ENCODE results near the gene CAMTA1. TPM values are rescaled to one million over a fixed set of nuclear protein-coding genes. Genes with fewer than 3 reads are reported as not detected.

Gene CAMTA1
- total and polyA plus RNA-seq, 2 experiments from 2014 or later, result 89.0 to 145 TPM

DNA sequence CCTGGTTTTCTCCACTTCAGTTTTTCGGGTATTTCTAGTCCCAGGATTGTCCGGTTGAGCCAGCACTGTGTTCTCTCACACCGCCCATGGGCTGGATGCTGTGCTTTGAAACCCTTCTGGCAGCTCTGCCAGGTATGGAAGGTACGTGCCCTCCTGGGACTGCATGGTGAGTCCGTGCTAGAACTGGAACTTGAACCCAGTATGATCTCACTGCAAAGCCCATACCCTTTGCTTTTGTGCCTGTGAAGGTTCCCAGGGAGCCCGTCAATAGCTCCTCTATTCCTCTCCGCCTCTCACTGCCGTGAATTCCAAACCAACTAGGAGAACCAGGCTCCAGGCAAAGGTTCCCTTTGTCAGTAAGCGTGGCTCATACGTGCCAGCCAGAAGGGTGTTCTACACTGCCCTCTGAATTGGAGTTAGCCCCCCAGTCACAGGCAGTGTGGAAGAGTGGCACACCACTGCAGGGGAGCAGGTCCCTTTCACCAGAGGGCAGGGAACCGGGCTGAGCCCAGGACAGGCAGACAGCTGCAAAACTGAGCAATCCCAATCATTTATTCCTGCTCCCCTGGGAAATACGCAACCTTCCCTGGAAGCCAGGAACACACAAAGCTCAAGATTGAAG lies 310.2 kb downstream of the CAMTA1 start:
- Histone ChIP-seq H3K4me3 (no peak overlapping the region), H3K27ac (no peak overlapping the region), H4K20me1 (ENCODE audit: insufficient read depth, poor library complexity, severe bottlenecking) (no peaks in the 10 kb centered on the region), H3K27me3 (peaks cover 27% of the 10 kb centered on the region), H3K9me3 (ENCODE audit: low read depth) (no peaks in the 10 kb centered on the region), H2AFZ (no peak overlapping the region), H3K4me2 (no peak overlapping the region), H3K79me2 (no peaks in the 10 kb centered on the region), H3K36me3 (replicated peaks; ENCODE audit: insufficient read depth, low read depth) (no peaks in the 10 kb centered on the region), H3K9me2 (replicated peaks; ENCODE audit: insufficient read depth) (no peaks in the 10 kb centered on the region), H3K4me1 (ENCODE audit: insufficient read depth) (no peaks in the 10 kb centered on the region)
- TF ChIP-seq EZH2 (IDR thresholded peaks at IDR 0.05; ENCODE audit: borderline replicate concordance) (no peak), EZH2phosphoT487 (IDR thresholded peaks at IDR 0.05; ENCODE audit: low read depth, severe bottlenecking, unreplicated experiment) (no peak)
- TF ChIP-seq, protein P1, sequence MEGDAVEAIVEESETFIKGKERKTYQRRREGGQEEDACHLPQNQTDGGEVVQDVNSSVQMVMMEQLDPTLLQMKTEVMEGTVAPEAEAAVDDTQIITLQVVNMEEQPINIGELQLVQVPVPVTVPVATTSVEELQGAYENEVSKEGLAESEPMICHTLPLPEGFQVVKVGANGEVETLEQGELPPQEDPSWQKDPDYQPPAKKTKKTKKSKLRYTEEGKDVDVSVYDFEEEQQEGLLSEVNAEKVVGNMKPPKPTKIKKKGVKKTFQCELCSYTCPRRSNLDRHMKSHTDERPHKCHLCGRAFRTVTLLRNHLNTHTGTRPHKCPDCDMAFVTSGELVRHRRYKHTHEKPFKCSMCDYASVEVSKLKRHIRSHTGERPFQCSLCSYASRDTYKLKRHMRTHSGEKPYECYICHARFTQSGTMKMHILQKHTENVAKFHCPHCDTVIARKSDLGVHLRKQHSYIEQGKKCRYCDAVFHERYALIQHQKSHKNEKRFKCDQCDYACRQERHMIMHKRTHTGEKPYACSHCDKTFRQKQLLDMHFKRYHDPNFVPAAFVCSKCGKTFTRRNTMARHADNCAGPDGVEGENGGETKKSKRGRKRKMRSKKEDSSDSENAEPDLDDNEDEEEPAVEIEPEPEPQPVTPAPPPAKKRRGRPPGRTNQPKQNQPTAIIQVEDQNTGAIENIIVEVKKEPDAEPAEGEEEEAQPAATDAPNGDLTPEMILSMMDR (IDR thresholded peaks at IDR 0.05; ENCODE audit: poor library complexity), result no peak
- WGBS (ENCODE audit: low lambda C conversion rate, missing lambda C conversion rate), result 86% methylated on average over 12 of the region's 12 CpGs
- DNase-seq (ENCODE audit: low spot score), result no peak

DNA sequence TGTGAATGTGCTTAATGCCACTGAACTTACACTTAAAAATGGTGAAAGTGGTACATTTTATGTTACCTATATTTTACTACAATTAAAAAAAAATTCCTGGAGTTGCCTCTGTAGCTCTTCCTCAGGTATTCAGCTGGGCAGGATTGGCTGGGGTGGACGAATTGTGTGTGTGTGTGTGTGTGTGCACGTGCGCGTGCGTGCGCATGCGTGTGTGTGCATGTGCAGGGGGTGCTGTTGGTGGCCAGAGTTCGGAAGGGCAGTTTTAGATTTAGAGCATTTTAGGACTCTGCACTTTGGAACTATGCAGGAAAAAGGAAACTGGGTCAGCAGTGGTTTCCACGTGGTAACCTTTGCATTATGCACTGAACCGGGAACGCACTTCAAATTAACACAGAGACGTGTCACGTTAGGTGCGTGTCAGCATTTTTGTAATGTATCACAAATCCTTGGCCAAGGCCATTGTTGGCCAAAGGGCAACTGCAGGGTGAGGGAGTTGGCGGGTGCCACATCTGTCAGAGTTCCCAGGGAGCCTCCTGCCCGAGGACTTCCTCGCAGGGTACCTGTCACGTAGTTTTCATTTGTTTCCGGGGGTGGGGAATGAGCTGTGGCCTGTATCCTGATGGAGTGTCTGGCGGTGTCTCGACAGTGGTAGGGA lies 312.8 kb downstream of the CAMTA1 start:
- Histone ChIP-seq H3K27ac (no peak overlapping the region), H3K79me2 (no peaks in the 10 kb centered on the region), H3K4me3 (no peak overlapping the region), H3K9me3 (ENCODE audit: low read depth) (no peaks in the 10 kb centered on the region), H3K36me3 (replicated peaks; ENCODE audit: insufficient read depth, low read depth) (no peaks in the 10 kb centered on the region), H3K4me1 (ENCODE audit: insufficient read depth) (no peaks in the 10 kb centered on the region), H3K9me2 (replicated peaks; ENCODE audit: insufficient read depth) (no peaks in the 10 kb centered on the region), H3K4me2 (no peak overlapping the region), H2AFZ (no peak overlapping the region), H3K27me3 (peaks cover 19% of the 10 kb centered on the region), H4K20me1 (ENCODE audit: insufficient read depth, poor library complexity, severe bottlenecking) (no peaks in the 10 kb centered on the region)
- 88% methylated on average over 21 of the region's 21 CpGs for WGBS (ENCODE audit: low lambda C conversion rate, missing lambda C conversion rate)
- TF ChIP-seq EZH2 (IDR thresholded peaks at IDR 0.05; ENCODE audit: borderline replicate concordance), result no peak
- TF ChIP-seq, protein P1 (IDR thresholded peaks at IDR 0.05; ENCODE audit: poor library complexity), result no peak
- no peak for DNase-seq (ENCODE audit: low spot score)

DNA sequence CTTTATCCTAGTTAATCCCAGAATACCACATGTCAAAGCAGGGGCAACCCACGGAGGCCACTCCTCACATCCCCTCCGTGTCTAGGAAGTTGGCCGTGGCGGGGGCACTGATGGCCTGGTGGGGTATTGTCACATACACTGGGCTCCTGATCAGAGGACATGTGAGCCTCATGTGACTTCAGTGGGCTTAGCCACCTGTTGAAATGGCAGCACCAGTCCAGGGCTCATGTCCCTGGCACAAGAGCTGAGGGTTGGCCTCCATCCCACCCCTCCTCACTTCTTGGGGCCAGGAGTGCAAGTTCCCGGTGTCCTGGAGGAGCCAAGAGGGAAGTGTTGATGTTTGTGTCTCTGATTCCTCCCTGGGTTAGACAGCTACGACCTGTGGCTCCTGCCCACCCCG lies 313.4 kb downstream of the CAMTA1 start:
- Histone ChIP-seq H3K4me1 (ENCODE audit: insufficient read depth) (no peaks in the 10 kb centered on the region), H3K27me3 (peaks cover 18% of the 10 kb centered on the region), H3K36me3 (replicated peaks; ENCODE audit: insufficient read depth, low read depth) (no peaks in the 10 kb centered on the region), H3K4me3 (no peak overlapping the region), H3K9me2 (replicated peaks; ENCODE audit: insufficient read depth) (no peaks in the 10 kb centered on the region), H2AFZ (no peak overlapping the region), H4K20me1 (ENCODE audit: insufficient read depth, poor library complexity, severe bottlenecking) (no peaks in the 10 kb centered on the region), H3K27ac (no peak overlapping the region), H3K4me2 (no peak overlapping the region), H3K9me3 (ENCODE audit: low read depth) (no peaks in the 10 kb centered on the region), H3K79me2 (no peaks in the 10 kb centered on the region)
- DNase-seq (ENCODE audit: low spot score), result no peak
- 83% methylated on average over 7 of the region's 7 CpGs for WGBS (ENCODE audit: low lambda C conversion rate, missing lambda C conversion rate)
- TF ChIP-seq EZH2phosphoT487 (IDR thresholded peaks at IDR 0.05; ENCODE audit: low read depth, severe bottlenecking, unreplicated experiment), result no peak
- TF ChIP-seq, protein P1 (IDR thresholded peaks at IDR 0.05; ENCODE audit: poor library complexity), result no peak

All from hepatocyte (in vitro differentiated cells).